Suppressor macrophage treated with lipopolysaccharide for 1 hour (primary cell): Measurements from ENCODE around the gene ADAMTS9.

ENCODE experiments used
- DNase-seq, 3 donors: peaks; one replicate each; pipeline ENCODE4 v3.0.0-alpha.2; 2020 to 2022

Gene ADAMTS9

DNA sequence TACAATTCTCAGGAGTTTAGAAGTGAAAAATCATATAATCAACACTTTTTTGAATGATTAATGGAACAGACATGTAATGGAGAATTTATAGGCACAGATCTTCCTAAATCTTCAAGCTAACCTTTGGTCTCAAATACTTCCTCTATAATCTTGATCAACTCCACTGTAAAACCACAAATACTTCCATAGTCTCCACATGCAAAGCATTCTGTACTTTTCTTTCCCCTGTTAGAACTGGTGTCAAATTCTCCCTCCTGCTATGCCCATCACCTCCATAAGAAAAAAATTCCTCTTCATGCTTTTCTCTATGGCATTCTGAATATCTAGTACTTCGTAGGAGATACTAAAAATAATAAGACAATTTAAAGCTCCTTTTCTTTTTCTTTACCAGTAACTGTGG, 214.3 kb downstream of the ADAMTS9 start:
- no peak for DNase-seq

DNA sequence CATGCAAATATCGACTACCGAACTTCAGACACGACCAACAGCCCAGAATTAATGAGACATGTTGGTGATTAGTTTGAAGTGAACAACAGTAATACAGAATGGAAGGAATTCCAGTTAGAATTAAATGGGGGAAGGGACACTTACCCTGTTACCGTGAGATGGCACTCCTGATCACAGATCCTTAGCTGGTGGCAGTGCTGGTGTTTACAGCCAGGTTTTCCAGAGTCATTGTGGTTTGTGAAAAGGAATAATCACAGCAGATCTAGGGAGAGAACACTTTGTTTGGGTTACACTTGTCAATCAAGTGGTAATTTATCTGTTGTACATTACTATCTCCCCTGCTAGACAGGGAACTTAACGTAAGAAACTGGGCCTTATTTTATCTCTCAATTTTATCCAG, 217.4 kb downstream of the ADAMTS9 start:
- no peak for DNase-seq

GRCh38 chr3:64467255-64467944, 220.4 kb downstream of the ADAMTS9 start:
- no peak for DNase-seq
